GM10248 (cell line): ENCODE results near the gene UAP1L1.
"Not testable (repeated sequence)": the region's sequence is repeated elsewhere in the genome, so short reads cannot be mapped to it uniquely, and the experiment has no call there.

Source experiments
- CTCF ChIA-PET: fragments of 300-600 bp; sonication (Branson Sonifier 250); formaldehyde crosslinking; extraction: SDS; loops from one replicate; lab custom pipeline; 2021; ENCODE audit warnings: antibody characterized with exemption; lab: Yijun Ruan, JAX
- POLR2A ChIA-PET: fragments of 350-650 bp; sonication (Branson Sonifier 250); formaldehyde crosslinking; extraction: SDS; loops from one replicate; lab custom pipeline; 2020; ENCODE audit warnings: antibody characterized with exemption; lab: Yijun Ruan, JAX
- DNase-seq: peaks from one replicate; pipeline ENCODE4 v3.0.0; 2012; ENCODE audit errors: extremely low spot score
- CTCF ChIP-seq: IDR thresholded peaks from 2 replicates; pipeline ENCODE4 v1.5.1; 2012; ENCODE audit warnings: mild to moderate bottlenecking, low read depth; ENCODE audit errors: extremely low read depth, missing control alignments, control extremely low read depth

Gene UAP1L1

GRCh38 chr9:137056739-137057415, 20.4 kb upstream of the UAP1L1 start:
- DNase-seq, result no peak
- ChIA-PET POLR2A (no interaction called here), CTCF (interaction anchor here (0.8 to 7.2 kb wide), 6 partner anchors 7 to 28 kb away, joined by 3 to 55 read pairs (median 14); partner anchors contain the start of genes NPDC1 and SAPCD2)
- TF ChIP-seq CTCF, result no peak

GRCh38 chr9:137057545-137057944, 19.8 kb upstream of the UAP1L1 start:
- DNase-seq, result no peak
- POLR2A ChIA-PET, result no interaction called here
- CTCF ChIA-PET, result interaction anchor here (0.8 to 7.2 kb wide), 2 partner anchors 11 kb away, joined by 3 to 55 read pairs; partner anchors contain the start of gene SAPCD2
- no peak for TF ChIP-seq CTCF

- POLR2A ChIA-PET, result interaction anchor here (0.6 kb wide), 1 partner anchor 48 kb away, joined by 4 read pairs; no protein-coding TSS in a partner anchor
- CTCF ChIA-PET, result interaction anchor here (0.9 to 7.2 kb wide), 6 partner anchors 10 to 178 kb away, joined by 3 to 55 read pairs (median 6); partner anchors contain the start of genes NPDC1 and SAPCD2
- TF ChIP-seq CTCF, result no peak
- DNase-seq, result no peak
Observed at GRCh38 chr9:137058521-137059234, 18.6 kb upstream of the UAP1L1 start.

GRCh38 chr9:137062384-137062783, 14.9 kb upstream of the UAP1L1 start:
- CTCF ChIA-PET, result interaction anchor here (1.9 to 11.6 kb wide), 3 partner anchors 9 to 115 kb away, joined by 5 to 202 read pairs (median 48); partner anchors contain the start of genes ABCA2 and FUT7
- DNase-seq, result no peak

GRCh38 chr9:137062798-137063197, 14.5 kb upstream of the UAP1L1 start:
- POLR2A ChIA-PET, result not testable (repeated sequence)
- CTCF ChIA-PET, result interaction anchor here (0.8 to 11.6 kb wide), 7 partner anchors 9 to 201 kb away, joined by 3 to 202 read pairs (median 5); partner anchors contain the start of genes ABCA2 and FUT7

More at GRCh38 chr9:137062384-137062783, 14.9 kb upstream of the UAP1L1 start:
- POLR2A ChIA-PET, result no interaction called here
- TF ChIP-seq CTCF, result no peak

GRCh38 chr9:137063311-137064026, 13.8 kb upstream of the UAP1L1 start:
- CTCF ChIA-PET, result interaction anchor here (0.7 to 11.6 kb wide), 30 partner anchors 8 to 285 kb away, joined by 3 to 202 read pairs (median 5); partner anchors contain the start of genes ABCA2, ANAPC2, FBXW5 and FUT7
- TF ChIP-seq CTCF, result no peak
- no peak for DNase-seq
- POLR2A ChIA-PET, result interaction anchor here (0.6 to 0.8 kb wide), 2 partner anchors 139 to 177 kb away, joined by 3 to 4 read pairs; no protein-coding TSS in a partner anchor

More at GRCh38 chr9:137062798-137063197, 14.5 kb upstream of the UAP1L1 start:
- DNase-seq, result not testable (repeated sequence)
